HG03442 (cell line): ENCODE results near the gene PPFIBP2.

ENCODE experiments used
- ATAC-seq: cut with Tn5 transposase; IDR thresholded peaks from one replicate; pipeline ENCODE4 v1.9.1; 2021; ENCODE audit warnings: mild to moderate bottlenecking, moderate library complexity; ENCODE audit not compliant: unreplicated experiment

The PPFIBP2 gene

GRCh38 chr11:7524462-7525235, 10.8 kb downstream of the PPFIBP2 start:
- ATAC-seq, result no peak

GRCh38 chr11:7525424-7525823, 11.6 kb downstream of the PPFIBP2 start:
- ATAC-seq, result no peak

GRCh38 chr11:7527029-7527428, 13.2 kb downstream of the PPFIBP2 start:
- peak; percentile 38 for ATAC-seq

- ATAC-seq, result no peak
Measured at GRCh38 chr11:7528514-7529049, 14.8 kb downstream of the PPFIBP2 start.

GRCh38 chr11:7530013-7530640, 16.3 kb downstream of the PPFIBP2 start:
- ATAC-seq, result no peak

GRCh38 chr11:7531011-7531410, 17.2 kb downstream of the PPFIBP2 start:
- no peak for ATAC-seq

- no peak for ATAC-seq
Measured at GRCh38 chr11:7532405-7533145, 18.8 kb downstream of the PPFIBP2 start.

GRCh38 chr11:7533199-7534041, 19.6 kb downstream of the PPFIBP2 start:
- ATAC-seq, result no peak

- ATAC-seq, result peak; percentile 53
Measured at GRCh38 chr11:7534042-7534378, 20.2 kb downstream of the PPFIBP2 start.

- ATAC-seq, result no peak
Measured at GRCh38 chr11:7536100-7536499, 22.3 kb downstream of the PPFIBP2 start.

- ATAC-seq, result no peak
Measured at GRCh38 chr11:7537265-7537664, 23.5 kb downstream of the PPFIBP2 start.

- no peak for ATAC-seq
Measured at GRCh38 chr11:7538031-7538430, 24.2 kb downstream of the PPFIBP2 start.

GRCh38 chr11:7538466-7539454, 25.0 kb downstream of the PPFIBP2 start:
- no peak for ATAC-seq

GRCh38 chr11:7540830-7541555, 27.2 kb downstream of the PPFIBP2 start:
- ATAC-seq, result no peak

GRCh38 chr11:7543302-7543701, 29.5 kb downstream of the PPFIBP2 start:
- no peak for ATAC-seq

- no peak for ATAC-seq
Measured at GRCh38 chr11:7544021-7544420, 30.2 kb downstream of the PPFIBP2 start.

- ATAC-seq, result no peak
Measured at GRCh38 chr11:7545611-7546010, 31.8 kb downstream of the PPFIBP2 start.

GRCh38 chr11:7546324-7546791, 32.6 kb downstream of the PPFIBP2 start:
- no peak for ATAC-seq

- no peak for ATAC-seq
Measured at GRCh38 chr11:7547687-7548086, 33.9 kb downstream of the PPFIBP2 start.
